Loucy (cell line): ENCODE measurements around the gene PADI6.

Source experiments
- H2AFZ ChIP-seq: fragments of 200-600 bp; sonication (generic); 2 replicates; pipeline ENCODE4 v1.6.0; 2016; ENCODE audit warnings: antibody characterized with exemption, mild to moderate bottlenecking, low read length, moderate library complexity
- H3F3A ChIP-seq: fragments of 200-600 bp; 2 replicates; pipeline ENCODE4 v1.6.0; 2016; ENCODE audit warnings: antibody characterized with exemption, low read depth, mild to moderate bottlenecking
- H3K27me3 ChIP-seq: fragments of 200-600 bp; sonication (generic); 2 replicates; pipeline ENCODE4 v1.6.1; 2014; ENCODE audit warnings: low read length, mild to moderate bottlenecking; ENCODE audit not compliant: insufficient read depth, poor library complexity, severe bottlenecking
- H3K36me3 ChIP-seq: fragments of 200-600 bp; sonication (generic); 2 replicates; pipeline ENCODE4 v1.6.1; 2016; ENCODE audit warnings: low read length; ENCODE audit not compliant: insufficient read depth
- H3K4me1 ChIP-seq: fragments of 200-600 bp; sonication (generic); 2 replicates; pipeline ENCODE4 v1.5.1; 2014; ENCODE audit warnings: low read length, mild to moderate bottlenecking; ENCODE audit not compliant: insufficient read depth, poor library complexity, severe bottlenecking
- H3K4me2 ChIP-seq: fragments of 200-600 bp; sonication (generic); 2 replicates; pipeline ENCODE4 v1.6.0; 2014; ENCODE audit warnings: antibody characterized with exemption, low read length, low read depth, mild to moderate bottlenecking; ENCODE audit not compliant: poor library complexity, severe bottlenecking
- H3K4me3 ChIP-seq: fragments of 200-600 bp; sonication (generic); 2 replicates; pipeline ENCODE4 v1.5.1; 2014; ENCODE audit warnings: low read length, mild to moderate bottlenecking, mixed read lengths; ENCODE audit not compliant: poor library complexity, severe bottlenecking
- H3K79me2 ChIP-seq: fragments of 200-600 bp; sonication (generic); 2 replicates; pipeline ENCODE4 v1.6.1; 2014; ENCODE audit warnings: low read length; ENCODE audit not compliant: insufficient read depth
- H3K9ac ChIP-seq: fragments of 200-600 bp; sonication (generic); 2 replicates; pipeline ENCODE4 v1.6.0; 2014; ENCODE audit warnings: mild to moderate bottlenecking, low read depth, low read length, moderate library complexity; ENCODE audit not compliant: poor library complexity, severe bottlenecking
- H3K9me2 ChIP-seq: fragments of 200-600 bp; sonication (generic); replicated peaks from 2 replicates; pipeline ENCODE4 v1.6.1; 2016; ENCODE audit warnings: low read depth, low read length, mixed read lengths
- H3K9me3 ChIP-seq: fragments of 200-600 bp; sonication (generic); 2 replicates; pipeline ENCODE4 v1.6.1; 2014; ENCODE audit warnings: mild to moderate bottlenecking, antibody characterized with exemption, low read length, low read depth; ENCODE audit not compliant: insufficient read depth
- H4K20me1 ChIP-seq: fragments of 200-600 bp; sonication (generic); 2 replicates; pipeline ENCODE4 v1.6.0; 2014; ENCODE audit warnings: antibody characterized with exemption, low read length, mild to moderate bottlenecking; ENCODE audit not compliant: insufficient read depth, poor library complexity, severe bottlenecking
- CTCF ChIP-seq: fragments of 200-600 bp; sonication (generic); conservative IDR thresholded peaks from 2 replicates; pipeline ENCODE4 v1.5.1; 2014; ENCODE audit warnings: mild to moderate bottlenecking, antibody characterized with exemption, low read length
- EZH2phosphoT487 ChIP-seq: fragments of 200-600 bp; IDR thresholded peaks from 2 replicates; pipeline ENCODE4 v1.6.1; 2018; ENCODE audit warnings: antibody characterized with exemption, mild to moderate bottlenecking, moderate library complexity, borderline replicate concordance

The PADI6 gene

GRCh38 chr1:17361687-17362086 lies 10.3 kb upstream of the PADI6 start:
- H3K4me2 ChIP-seq, result no peak overlapping the region
- no peak overlapping the region for H2AFZ ChIP-seq
- no peaks in the 10 kb centered on the region for H3K9me3 ChIP-seq
- TF ChIP-seq CTCF (no peak), EZH2phosphoT487 (no peak)
- H3K27me3 ChIP-seq, result no peaks in the 10 kb centered on the region
- H4K20me1 ChIP-seq, result no peaks in the 10 kb centered on the region
- H3K4me3 ChIP-seq, result no peak overlapping the region
- no peaks in the 10 kb centered on the region for H3K9me2 ChIP-seq
- H3K36me3 ChIP-seq, result no peaks in the 10 kb centered on the region
- peaks cover 6% of the 10 kb centered on the region for H3K4me1 ChIP-seq
- H3K79me2 ChIP-seq, result peaks cover 8% of the 10 kb centered on the region; the same call in 1 of the 2 replicates
- no peak overlapping the region for H3K9ac ChIP-seq
- H3F3A ChIP-seq, result no peaks in the 10 kb centered on the region

GRCh38 chr1:17363351-17363750 lies 8.6 kb upstream of the PADI6 start:
- Histone ChIP-seq H3K4me2 (no peak overlapping the region), H4K20me1 (no peaks in the 10 kb centered on the region), H3K36me3 (no peaks in the 10 kb centered on the region), H3K9ac (no peak overlapping the region), H3F3A (no peaks in the 10 kb centered on the region), H3K9me3 (no peaks in the 10 kb centered on the region), H3K4me1 (no peaks in the 10 kb centered on the region), H3K4me3 (no peak overlapping the region), H2AFZ (no peak overlapping the region), H3K27me3 (no peaks in the 10 kb centered on the region), H3K9me2 (no peaks in the 10 kb centered on the region), H3K79me2 (no peaks in the 10 kb centered on the region)
- TF ChIP-seq EZH2phosphoT487 (no peak), CTCF (no peak)

DNA sequence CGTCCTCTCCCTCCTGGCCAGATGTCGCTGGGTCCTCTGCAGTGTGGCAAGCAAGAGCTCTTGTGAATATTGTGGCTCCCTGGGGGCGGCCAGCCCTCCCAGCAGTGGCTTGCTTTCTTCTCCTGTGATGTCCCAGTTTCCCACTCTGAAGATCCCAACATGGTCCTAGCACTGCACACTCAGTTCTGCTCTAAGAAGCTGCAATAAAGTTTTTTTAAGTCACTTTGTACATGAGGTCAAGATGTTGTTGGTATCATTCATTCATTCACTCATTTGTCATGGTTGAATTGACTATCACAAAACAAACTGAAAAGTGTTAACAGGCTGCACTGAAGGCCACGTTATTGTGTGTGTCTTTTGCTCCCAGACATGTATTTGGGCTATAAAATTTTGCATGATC lies 8.2 kb upstream of the PADI6 start:
- H3K9me2 ChIP-seq, result no peaks in the 10 kb centered on the region
- no peak overlapping the region for H3K9ac ChIP-seq
- H4K20me1 ChIP-seq, result no peaks in the 10 kb centered on the region
- no peak overlapping the region for H3K4me2 ChIP-seq
- H2AFZ ChIP-seq, result no peak overlapping the region
- H3K9me3 ChIP-seq, result no peaks in the 10 kb centered on the region
- TF ChIP-seq EZH2phosphoT487 (no peak), CTCF (no peak)
- H3K79me2 ChIP-seq, result no peaks in the 10 kb centered on the region
- H3K4me1 ChIP-seq, result no peaks in the 10 kb centered on the region
- H3K36me3 ChIP-seq, result no peaks in the 10 kb centered on the region
- no peaks in the 10 kb centered on the region for H3K27me3 ChIP-seq
- no peak overlapping the region for H3K4me3 ChIP-seq
- no peaks in the 10 kb centered on the region for H3F3A ChIP-seq
